ENCODE results near the gene HSD11B1. TPM values are rescaled to one million over a fixed set of nuclear protein-coding genes. Genes with fewer than 3 reads are reported as not detected.

Gene HSD11B1
- total RNA-seq, 1 experiment from 2014 or later = not detected

DNA sequence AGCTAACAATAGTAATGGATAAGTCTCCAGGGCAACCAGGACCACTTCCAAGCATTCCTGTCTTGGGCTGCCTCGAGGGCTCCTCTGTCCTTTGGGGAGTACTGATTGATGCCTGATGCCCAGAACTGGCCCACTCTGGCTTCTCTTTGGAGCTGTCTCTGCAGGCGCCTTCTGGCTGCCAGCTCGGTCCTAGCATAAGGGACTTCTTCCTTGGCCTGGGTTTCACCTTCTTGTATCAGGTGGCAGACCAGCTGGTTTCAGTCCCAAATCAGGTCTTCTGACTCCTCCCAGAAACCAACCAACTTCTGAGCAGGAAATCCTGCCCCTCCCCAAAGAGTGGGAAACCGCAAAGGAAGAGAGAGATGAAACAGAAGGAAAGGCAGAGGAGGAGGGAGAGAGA lies 18.8 kb upstream of the HSD11B1 start (continued):
- no peak for TF ChIP-seq E2F4 (CRISPR knock-in tag; IDR thresholded peaks at IDR 0.05; ENCODE audit: borderline replicate concordance, low read depth)
- TF ChIP-seq, protein P1, sequence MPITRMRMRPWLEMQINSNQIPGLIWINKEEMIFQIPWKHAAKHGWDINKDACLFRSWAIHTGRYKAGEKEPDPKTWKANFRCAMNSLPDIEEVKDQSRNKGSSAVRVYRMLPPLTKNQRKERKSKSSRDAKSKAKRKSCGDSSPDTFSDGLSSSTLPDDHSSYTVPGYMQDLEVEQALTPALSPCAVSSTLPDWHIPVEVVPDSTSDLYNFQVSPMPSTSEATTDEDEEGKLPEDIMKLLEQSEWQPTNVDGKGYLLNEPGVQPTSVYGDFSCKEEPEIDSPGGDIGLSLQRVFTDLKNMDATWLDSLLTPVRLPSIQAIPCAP (CRISPR knock-in tag; IDR thresholded peaks at IDR 0.05) = no peak
- no peak for TF ChIP-seq ZNF512 (CRISPR knock-in tag; IDR thresholded peaks at IDR 0.05; ENCODE audit: borderline replicate concordance)
- TF ChIP-seq, protein P2, sequence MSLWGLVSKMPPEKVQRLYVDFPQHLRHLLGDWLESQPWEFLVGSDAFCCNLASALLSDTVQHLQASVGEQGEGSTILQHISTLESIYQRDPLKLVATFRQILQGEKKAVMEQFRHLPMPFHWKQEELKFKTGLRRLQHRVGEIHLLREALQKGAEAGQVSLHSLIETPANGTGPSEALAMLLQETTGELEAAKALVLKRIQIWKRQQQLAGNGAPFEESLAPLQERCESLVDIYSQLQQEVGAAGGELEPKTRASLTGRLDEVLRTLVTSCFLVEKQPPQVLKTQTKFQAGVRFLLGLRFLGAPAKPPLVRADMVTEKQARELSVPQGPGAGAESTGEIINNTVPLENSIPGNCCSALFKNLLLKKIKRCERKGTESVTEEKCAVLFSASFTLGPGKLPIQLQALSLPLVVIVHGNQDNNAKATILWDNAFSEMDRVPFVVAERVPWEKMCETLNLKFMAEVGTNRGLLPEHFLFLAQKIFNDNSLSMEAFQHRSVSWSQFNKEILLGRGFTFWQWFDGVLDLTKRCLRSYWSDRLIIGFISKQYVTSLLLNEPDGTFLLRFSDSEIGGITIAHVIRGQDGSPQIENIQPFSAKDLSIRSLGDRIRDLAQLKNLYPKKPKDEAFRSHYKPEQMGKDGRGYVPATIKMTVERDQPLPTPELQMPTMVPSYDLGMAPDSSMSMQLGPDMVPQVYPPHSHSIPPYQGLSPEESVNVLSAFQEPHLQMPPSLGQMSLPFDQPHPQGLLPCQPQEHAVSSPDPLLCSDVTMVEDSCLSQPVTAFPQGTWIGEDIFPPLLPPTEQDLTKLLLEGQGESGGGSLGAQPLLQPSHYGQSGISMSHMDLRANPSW (CRISPR knock-in tag; conservative IDR thresholded peaks at IDR 0.05; ENCODE audit: low read depth) = no peak
- no peak for TF ChIP-seq TEAD1 (CRISPR knock-in tag; IDR thresholded peaks at IDR 0.05)

GRCh38 chr1:209686322-209686721 lies 18.3 kb upstream of the HSD11B1 start:
- no peak overlapping the region for H3K27ac Mint-ChIP-seq
- no peak for ATAC-seq
- no peak for DNase-seq (ENCODE audit: low spot score)
- ChIA-PET CTCF (interaction anchor here (1.5 to 2.8 kb wide), 2 partner anchors 40 to 110 kb away, joined by 3 to 12 read pairs; no protein-coding TSS in a partner anchor), POLR2A (no interaction called here)
- 0 out of 2 replicates have a peak, but pooled peaks cover 2% of the 10 kb centered on the region for H3K4me1 Mint-ChIP-seq
- H3K36me3 Mint-ChIP-seq = no peaks in the 10 kb centered on the region
- H3K4me3 Mint-ChIP-seq = no peak overlapping the region
- no peaks in the 10 kb centered on the region for H3K9me3 Mint-ChIP-seq
- H3K27me3 Mint-ChIP-seq (ENCODE audit: low read depth) = peaks cover 7% of the 10 kb centered on the region; the same call in 1 of the 2 replicates
- TF ChIP-seq ZBTB43 (CRISPR knock-in tag; IDR thresholded peaks at IDR 0.05) = no peak
- TF ChIP-seq, protein P2 (CRISPR knock-in tag; conservative IDR thresholded peaks at IDR 0.05; ENCODE audit: low read depth) = no peak
- TF ChIP-seq NR1H2 (CRISPR knock-in tag; IDR thresholded peaks at IDR 0.05) = no peak
- TF ChIP-seq GABPB1 (CRISPR knock-in tag; IDR thresholded peaks at IDR 0.05) = no peak
- no peak for TF ChIP-seq ETV6 (CRISPR knock-in tag; IDR thresholded peaks at IDR 0.05)
- TF ChIP-seq, protein P3, sequence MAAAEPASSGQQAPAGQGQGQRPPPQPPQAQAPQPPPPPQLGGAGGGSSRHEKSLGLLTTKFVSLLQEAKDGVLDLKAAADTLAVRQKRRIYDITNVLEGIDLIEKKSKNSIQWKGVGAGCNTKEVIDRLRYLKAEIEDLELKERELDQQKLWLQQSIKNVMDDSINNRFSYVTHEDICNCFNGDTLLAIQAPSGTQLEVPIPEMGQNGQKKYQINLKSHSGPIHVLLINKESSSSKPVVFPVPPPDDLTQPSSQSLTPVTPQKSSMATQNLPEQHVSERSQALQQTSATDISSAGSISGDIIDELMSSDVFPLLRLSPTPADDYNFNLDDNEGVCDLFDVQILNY (CRISPR knock-in tag; IDR thresholded peaks at IDR 0.05) = no peak
- TF ChIP-seq ZNF232 (CRISPR knock-in tag; IDR thresholded peaks at IDR 0.05) = no peak
- TF ChIP-seq ZNF219 (CRISPR knock-in tag; IDR thresholded peaks at IDR 0.05; ENCODE audit: borderline replicate concordance) = no peak
- no peak for TF ChIP-seq PRRX2 (CRISPR knock-in tag; IDR thresholded peaks at IDR 0.05)
- TF ChIP-seq MLX (CRISPR knock-in tag; IDR thresholded peaks at IDR 0.05) = no peak
- TF ChIP-seq SOX15 (CRISPR knock-in tag; IDR thresholded peaks at IDR 0.05) = no peak
- TF ChIP-seq, protein P4, sequence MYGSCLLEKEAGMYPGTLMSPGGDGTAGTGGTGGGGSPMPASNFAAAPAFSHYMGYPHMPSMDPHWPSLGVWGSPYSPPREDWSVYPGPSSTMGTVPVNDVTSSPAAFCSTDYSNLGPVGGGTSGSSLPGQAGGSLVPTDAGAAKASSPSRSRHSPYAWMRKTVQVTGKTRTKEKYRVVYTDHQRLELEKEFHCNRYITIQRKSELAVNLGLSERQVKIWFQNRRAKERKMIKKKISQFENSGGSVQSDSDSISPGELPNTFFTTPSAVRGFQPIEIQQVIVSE (CRISPR knock-in tag; IDR thresholded peaks at IDR 0.05; ENCODE audit: borderline replicate concordance) = no peak
- no peak for TF ChIP-seq NFATC4 (CRISPR knock-in tag; IDR thresholded peaks at IDR 0.05)
- TF ChIP-seq, protein P5, sequence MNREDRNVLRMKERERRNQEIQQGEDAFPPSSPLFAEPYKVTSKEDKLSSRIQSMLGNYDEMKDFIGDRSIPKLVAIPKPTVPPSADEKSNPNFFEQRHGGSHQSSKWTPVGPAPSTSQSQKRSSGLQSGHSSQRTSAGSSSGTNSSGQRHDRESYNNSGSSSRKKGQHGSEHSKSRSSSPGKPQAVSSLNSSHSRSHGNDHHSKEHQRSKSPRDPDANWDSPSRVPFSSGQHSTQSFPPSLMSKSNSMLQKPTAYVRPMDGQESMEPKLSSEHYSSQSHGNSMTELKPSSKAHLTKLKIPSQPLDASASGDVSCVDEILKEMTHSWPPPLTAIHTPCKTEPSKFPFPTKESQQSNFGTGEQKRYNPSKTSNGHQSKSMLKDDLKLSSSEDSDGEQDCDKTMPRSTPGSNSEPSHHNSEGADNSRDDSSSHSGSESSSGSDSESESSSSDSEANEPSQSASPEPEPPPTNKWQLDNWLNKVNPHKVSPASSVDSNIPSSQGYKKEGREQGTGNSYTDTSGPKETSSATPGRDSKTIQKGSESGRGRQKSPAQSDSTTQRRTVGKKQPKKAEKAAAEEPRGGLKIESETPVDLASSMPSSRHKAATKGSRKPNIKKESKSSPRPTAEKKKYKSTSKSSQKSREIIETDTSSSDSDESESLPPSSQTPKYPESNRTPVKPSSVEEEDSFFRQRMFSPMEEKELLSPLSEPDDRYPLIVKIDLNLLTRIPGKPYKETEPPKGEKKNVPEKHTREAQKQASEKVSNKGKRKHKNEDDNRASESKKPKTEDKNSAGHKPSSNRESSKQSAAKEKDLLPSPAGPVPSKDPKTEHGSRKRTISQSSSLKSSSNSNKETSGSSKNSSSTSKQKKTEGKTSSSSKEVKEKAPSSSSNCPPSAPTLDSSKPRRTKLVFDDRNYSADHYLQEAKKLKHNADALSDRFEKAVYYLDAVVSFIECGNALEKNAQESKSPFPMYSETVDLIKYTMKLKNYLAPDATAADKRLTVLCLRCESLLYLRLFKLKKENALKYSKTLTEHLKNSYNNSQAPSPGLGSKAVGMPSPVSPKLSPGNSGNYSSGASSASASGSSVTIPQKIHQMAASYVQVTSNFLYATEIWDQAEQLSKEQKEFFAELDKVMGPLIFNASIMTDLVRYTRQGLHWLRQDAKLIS (CRISPR knock-in tag; IDR thresholded peaks at IDR 0.05; ENCODE audit: borderline replicate concordance) = no peak
- no peak for TF ChIP-seq ZNF396 (CRISPR knock-in tag; IDR thresholded peaks at IDR 0.05; ENCODE audit: borderline replicate concordance)
